HepG2 (cell line): ENCODE measurements around the gene SETD1A. TPM values are rescaled to one million over a fixed set of nuclear protein-coding genes. Genes with fewer than 3 reads are reported as not detected.

Experiments
- ASH2L ChIP-seq: fragments of 300-600, 200-600 bp; sonication (generic); IDR thresholded peaks from 2 replicates; pipeline ENCODE4 v1.7.0; 2017; ENCODE audit warnings: low read depth, mild to moderate bottlenecking, moderate library complexity, mixed read lengths, low read length; ENCODE audit not compliant: insufficient read length
- BRD4 ChIP-seq: sonication (generic); formaldehyde crosslinking; IDR thresholded peaks from 2 replicates; pipeline ENCODE4 v1.4.0; 2020; ENCODE audit warnings: missing genetic modification reagents
- FOXO1 ChIP-seq: sonication (generic); formaldehyde crosslinking; IDR thresholded peaks from 2 replicates; pipeline ENCODE4 v1.4.0; 2020; ENCODE audit warnings: missing genetic modification reagents
- HIC2 ChIP-seq: sonication (generic); formaldehyde crosslinking; IDR thresholded peaks from 2 replicates; pipeline ENCODE4 v1.9.0; 2022; ENCODE audit warnings: low read depth, missing genetic modification reagents
- MYPOP ChIP-seq: sonication (generic); formaldehyde crosslinking; IDR thresholded peaks from 2 replicates; pipeline ENCODE4 v1.8.1; 2023; ENCODE audit warnings: mild to moderate bottlenecking, moderate library complexity, missing genetic modification reagents
- NONO ChIP-seq, 2 experiments: fragments of 450-650 bp in 1 of 2; sonication (generic) in 1 of 2; formaldehyde crosslinking in 1 of 2; IDR thresholded peaks in 1 of 2; conservative IDR thresholded peaks in 1 of 2; 2 replicates each; pipeline versions ENCODE4 v1.6.1 to v1.8.0; 2017 to 2022; ENCODE audit warnings: mild to moderate bottlenecking in 1 of 2, missing genetic modification reagents in 1 of 2, moderate library complexity in 1 of 2
- TAF15 ChIP-seq: fragments of 200-400 bp; formaldehyde crosslinking; IDR thresholded peaks from one replicate; pipeline ENCODE4 v1.6.1; 2018; ENCODE audit warnings: mild to moderate bottlenecking, low read depth, low read length; ENCODE audit not compliant: poor library complexity, severe bottlenecking
- TGIF2 ChIP-seq: IDR thresholded peaks from 2 replicates; pipeline ENCODE4 v1.6.1; 2016; ENCODE audit warnings: control low read depth, missing compliant biosample characterization
- ZBTB21 ChIP-seq: sonication (generic); formaldehyde crosslinking; IDR thresholded peaks from 2 replicates; pipeline ENCODE4 v1.4.0; 2020; ENCODE audit warnings: missing genetic modification reagents
- ZBTB25 ChIP-seq: IDR thresholded peaks from 2 replicates; pipeline ENCODE4 v1.6.1; 2018; ENCODE audit warnings: missing genetic modification reagents
- ZBTB44 ChIP-seq: sonication (generic); formaldehyde crosslinking; IDR thresholded peaks from 2 replicates; pipeline ENCODE4 v1.4.0; 2020; ENCODE audit warnings: missing genetic modification reagents
- ZNF136 ChIP-seq: sonication (generic); formaldehyde crosslinking; IDR thresholded peaks from 2 replicates; pipeline ENCODE4 v1.8.1; 2022; ENCODE audit warnings: low read depth, mild to moderate bottlenecking, moderate library complexity, missing genetic modification reagents
- ZNF232 ChIP-seq: sonication (generic); formaldehyde crosslinking; IDR thresholded peaks from 2 replicates; pipeline ENCODE4 v1.4.0; 2020; ENCODE audit warnings: missing genetic modification reagents, borderline replicate concordance
- ZNF234 ChIP-seq: sonication (generic); formaldehyde crosslinking; conservative IDR thresholded peaks from 2 replicates; pipeline ENCODE4 v1.5.1; 2020; ENCODE audit warnings: mild to moderate bottlenecking, missing genetic modification reagents
- ZNF274 ChIP-seq: sonication (generic); formaldehyde crosslinking; IDR thresholded peaks from 2 replicates; pipeline ENCODE4 v1.5.1; 2020; ENCODE audit warnings: mild to moderate bottlenecking, missing genetic modification reagents
- ZNF34 ChIP-seq: sonication (generic); formaldehyde crosslinking; IDR thresholded peaks from 2 replicates; pipeline ENCODE4 v1.4.0; 2020; ENCODE audit warnings: mild to moderate bottlenecking, missing genetic modification reagents, borderline replicate concordance
- ZNF362 ChIP-seq: sonication (generic); formaldehyde crosslinking; IDR thresholded peaks from 2 replicates; pipeline ENCODE4 v1.4.0; 2020; ENCODE audit warnings: missing genetic modification reagents, mild to moderate bottlenecking, borderline replicate concordance
- ZNF446 ChIP-seq: sonication (generic); formaldehyde crosslinking; IDR thresholded peaks from 2 replicates; pipeline ENCODE4 v1.5.0; 2020; ENCODE audit warnings: mild to moderate bottlenecking, missing genetic modification reagents
- ZNF781 ChIP-seq: sonication (generic); formaldehyde crosslinking; IDR thresholded peaks from 2 replicates; pipeline ENCODE4 v1.5.1; 2020; ENCODE audit warnings: borderline replicate concordance, mild to moderate bottlenecking, missing genetic modification reagents; ENCODE audit errors: not compliant biosample characterization
- ZNF841 ChIP-seq: sonication (generic); formaldehyde crosslinking; IDR thresholded peaks from 2 replicates; pipeline ENCODE4 v1.8.1; 2023; ENCODE audit warnings: missing genetic modification reagents, borderline replicate concordance
- polyA plus RNA-seq, 8 experiments: library from polyadenylated mRNA; depleted of rRNA in 3 of 8; stranded (reverse) in 7 of 8; unstranded in 1 of 8; fragments of >200 nt; fragmentation: Illumina TruSeq in 4 of 8; extraction: Trizol in 4 of 8; gene quantifications; 2 replicates each; pipeline versions ENCODE4 v1.2.1 to v1.2.3, GENCODE V29; 2011 to 2016; ENCODE audit warnings: low read depth in 4 of 8, missing spikeins in 1 of 8, mixed read lengths in 1 of 8; ENCODE audit not compliant: insufficient read depth in 1 of 8
- total RNA-seq, 5 experiments: library from RNA; depleted of rRNA; stranded (reverse); fragments of >200 nt; fragmentation: Illumina TruSeq; extraction: Trizol; gene quantifications; 2 replicates each; pipeline ENCODE4 v1.2.3, GENCODE V29; 2016; ENCODE audit warnings: low read depth in 1 of 5

The SETD1A gene
- total and polyA plus RNA-seq, 2 of the 13 experiments (the other 11 are each of a cell fraction or from before 2014, with no cell fraction given) = 3.8 to 5.6 TPM

GRCh38 chr16:31032736-31033708, 75.5 kb downstream of the SETD1A start, which contains the start of gene STX4 (continued):
- TF ChIP-seq TAF15 (peak; percentile 85), NONO (IDR thresholded peaks at IDR 0.05) (no peak), NONO (CRISPR knock-in tag; conservative IDR thresholded peaks at IDR 0.05) (peak; percentile 77; the same call in 1 of the 2 replicates), TGIF2 (CRISPR knock-in tag) (peak; percentile 56), ZNF234 (CRISPR knock-in tag) (0 out of 2 replicates have a peak, but pooled peaks have one; percentile 4), ZNF34 (0 out of 2 replicates have a peak, but pooled peaks have one; percentile 6), ZNF781 (CRISPR knock-in tag) (peak; percentile 93), ZNF136 (CRISPR knock-in tag) (peak; percentile 85; the same call in 1 of the 2 replicates), ZNF841 (CRISPR knock-in tag) (no peak), ZBTB21 (CRISPR knock-in tag) (peak; percentile 100), ZNF232 (CRISPR knock-in tag) (peak; percentile 85; the same call in 1 of the 2 replicates), ASH2L (peak; percentile 49), ZBTB25 (CRISPR knock-in tag) (peak; percentile 45; the same call in 1 of the 2 replicates), HIC2 (no peak), ZNF274 (CRISPR knock-in tag) (peak; percentile 95), ZBTB44 (CRISPR knock-in tag) (no peak), ZNF446 (no peak), FOXO1 (CRISPR knock-in tag) (no peak; the same call in none of the 2 replicates), BRD4 (peak; percentile 66; the same call in 1 of the 2 replicates), ZNF362 (CRISPR knock-in tag) (no peak; the same call in 1 of the 2 replicates), MYPOP (CRISPR knock-in tag) (no peak)
